ENCODE measurements around the gene MEF2C.

Gene MEF2C

GRCh38 chr5:88695931-88696330 lies 187.1 kb downstream of the MEF2C start:
- H3K27ac Mint-ChIP-seq = no peak overlapping the region
- TF ChIP-seq CTCF (IDR thresholded peaks at IDR 0.05) = no peak
- H3K4me1 Mint-ChIP-seq = peaks cover 22% of the 10 kb centered on the region
- peaks cover 96% of the 10 kb centered on the region for H3K27me3 Mint-ChIP-seq (ENCODE audit: low read depth, poor library complexity)
- no peak overlapping the region for H3K4me3 Mint-ChIP-seq
- H3K36me3 Mint-ChIP-seq (ENCODE audit: low read depth) = no peaks in the 10 kb centered on the region
- H3K9me3 Mint-ChIP-seq = peaks cover 8% of the 10 kb centered on the region
- no peak for DNase-seq

- H3K9me3 Mint-ChIP-seq = peaks cover 8% of the 10 kb centered on the region
- no peaks in the 10 kb centered on the region for H3K36me3 Mint-ChIP-seq (ENCODE audit: low read depth)
- H3K27me3 Mint-ChIP-seq (ENCODE audit: low read depth, poor library complexity) = peaks cover 100% of the 10 kb centered on the region
- H3K27ac Mint-ChIP-seq = no peak overlapping the region
- H3K4me1 Mint-ChIP-seq = peaks cover 29% of the 10 kb centered on the region
- TF ChIP-seq CTCF (IDR thresholded peaks at IDR 0.05) = no peak
- no peak for DNase-seq
- H3K4me3 Mint-ChIP-seq = no peak overlapping the region
Observed at GRCh38 chr5:88695232-88695631, 187.8 kb downstream of the MEF2C start.

GRCh38 chr5:88694023-88694679 lies 188.8 kb downstream of the MEF2C start:
- Mint-ChIP-seq H3K4me3 (no peak overlapping the region), H3K36me3 (ENCODE audit: low read depth) (no peaks in the 10 kb centered on the region), H3K27me3 (ENCODE audit: low read depth, poor library complexity) (peaks cover 100% of the 10 kb centered on the region), H3K4me1 (peaks cover 33% of the 10 kb centered on the region), H3K27ac (no peak overlapping the region), H3K9me3 (peaks cover 8% of the 10 kb centered on the region)
- no peak for TF ChIP-seq CTCF (IDR thresholded peaks at IDR 0.05)
- DNase-seq = no peak

- DNase-seq = no peak
- no peak overlapping the region for H3K4me3 Mint-ChIP-seq
- TF ChIP-seq CTCF (IDR thresholded peaks at IDR 0.05) = no peak
- H3K36me3 Mint-ChIP-seq (ENCODE audit: low read depth) = no peaks in the 10 kb centered on the region
- peaks cover 33% of the 10 kb centered on the region for H3K4me1 Mint-ChIP-seq
- peaks cover 100% of the 10 kb centered on the region for H3K27me3 Mint-ChIP-seq (ENCODE audit: low read depth, poor library complexity)
- H3K9me3 Mint-ChIP-seq = peaks cover 8% of the 10 kb centered on the region
- H3K27ac Mint-ChIP-seq = no peak overlapping the region
Observed at GRCh38 chr5:88693071-88693932, 189.7 kb downstream of the MEF2C start.

- Mint-ChIP-seq H3K4me1 (peaks cover 33% of the 10 kb centered on the region), H3K9me3 (peaks cover 8% of the 10 kb centered on the region), H3K27me3 (ENCODE audit: low read depth, poor library complexity) (peaks cover 100% of the 10 kb centered on the region), H3K36me3 (ENCODE audit: low read depth) (no peaks in the 10 kb centered on the region), H3K27ac (no peak overlapping the region), H3K4me3 (peak overlapping the region; percentile 37)
- TF ChIP-seq CTCF (IDR thresholded peaks at IDR 0.05) = no peak
- no peak for DNase-seq
Observed at GRCh38 chr5:88691945-88692868, 190.8 kb downstream of the MEF2C start.
